Sigmoid colon (tissue), 7 donors: Measurements from ENCODE around the gene PLA2G6. TPM values are rescaled to one million over a fixed set of nuclear protein-coding genes. Genes with fewer than 3 reads are reported as not detected.

Source experiments
- DNase-seq: peaks from one replicate; pipeline ENCODE4 v3.0.0-alpha.2; 2019
- H3K27ac ChIP-seq, 4 donors: fragments of 200-600 bp; sonication (generic); one replicate each; pipeline ENCODE4 v1.5.1; 2016 to 2019; ENCODE audit warnings: mild to moderate bottlenecking in 1 of 4
- H3K27me3 ChIP-seq, 3 donors: fragments of 200-600 bp; sonication (generic); one replicate each; pipeline ENCODE4 v1.5.1; 2019; ENCODE audit warnings: mild to moderate bottlenecking in 1 of 3
- H3K36me3 ChIP-seq, 4 donors: fragments of 200-600 bp; sonication (generic); one replicate each; pipeline ENCODE4 v1.5.1; 2016 to 2019
- H3K4me1 ChIP-seq, 4 donors: fragments of 200-600 bp; sonication (generic); one replicate each; pipeline ENCODE4 v1.5.1; 2017 to 2019
- H3K4me3 ChIP-seq, 4 donors: fragments of 200-600 bp; sonication (generic); one replicate each; pipeline ENCODE4 v1.5.1; 2017 to 2019; ENCODE audit warnings: mild to moderate bottlenecking in 2 of 4, moderate library complexity in 1 of 4
- H3K9me3 ChIP-seq, 4 donors: fragments of 200-600 bp in 3 of 4; sonication (generic) in 3 of 4; one replicate each; pipeline versions ENCODE4 v1.5.1 to v1.6.1; 2013 to 2019
- EP300 ChIP-seq, 4 donors: sonication (generic); formaldehyde crosslinking; IDR thresholded peaks; one replicate each; pipeline ENCODE4 v1.6.1; 2017; ENCODE audit warnings: antibody characterized with exemption in 4 of 4
- POLR2A ChIP-seq, 2 donors: fragments of 450-650 bp; IDR thresholded peaks; one replicate each; pipeline ENCODE4 v1.6.1; 2016; ENCODE audit warnings: antibody characterized with exemption in 2 of 2, mild to moderate bottlenecking in 2 of 2, moderate library complexity in 2 of 2
- POLR2AphosphoS5 ChIP-seq, 4 donors: sonication (generic); formaldehyde crosslinking; IDR thresholded peaks; one replicate each; pipeline ENCODE4 v1.6.1; 2017; ENCODE audit warnings: antibody characterized with exemption in 4 of 4
- WGBS, 2 donors: extraction: QIAGEN DNeasy Blood & Tissue Kit; methylation state at CpG; one replicate each; pipeline ENCODE4 v1.1.7; 2013; 5-methylcytosine and 5-hydroxymethylcytosine counted together
- intact Hi-C: fragments of 100-400 bp; cut with DNase I; formaldehyde crosslinking; loops from one replicate; pipeline ENCODE4 v1.15.1; 2023
- polyA plus RNA-seq, 3 donors: library from polyadenylated mRNA; stranded (reverse); fragments of 200-250 nt; gene quantifications; one replicate each; pipeline ENCODE4 v1.2.3, GENCODE V29; 2013
- total RNA-seq, 4 donors: library from RNA; depleted of rRNA; stranded (reverse); fragments of >200 nt; gene quantifications; one replicate each; pipeline ENCODE4 v1.1.0, GENCODE V29; 2016
- TF ChIP-seq, protein P1 (sequence below), 4 experiments: fragments of 450-650 bp in 3 of 4; fragments of 200-600 bp in 1 of 4; IDR thresholded peaks; one replicate each; pipeline ENCODE4 v1.5.1; 2016 to 2019; ENCODE audit warnings: antibody characterized with exemption in 4 of 4, mild to moderate bottlenecking in 3 of 4, moderate library complexity in 2 of 4
- donor health status: healthy with polysubstance abuse.
- donor health status: Bipolar disorder and iron deficiency.
- donor health status: healthy.

PLA2G6 gene
- total and polyA plus RNA-seq, 7 donors = 6.6 to 36.2 (median 19.4) TPM

DNA sequence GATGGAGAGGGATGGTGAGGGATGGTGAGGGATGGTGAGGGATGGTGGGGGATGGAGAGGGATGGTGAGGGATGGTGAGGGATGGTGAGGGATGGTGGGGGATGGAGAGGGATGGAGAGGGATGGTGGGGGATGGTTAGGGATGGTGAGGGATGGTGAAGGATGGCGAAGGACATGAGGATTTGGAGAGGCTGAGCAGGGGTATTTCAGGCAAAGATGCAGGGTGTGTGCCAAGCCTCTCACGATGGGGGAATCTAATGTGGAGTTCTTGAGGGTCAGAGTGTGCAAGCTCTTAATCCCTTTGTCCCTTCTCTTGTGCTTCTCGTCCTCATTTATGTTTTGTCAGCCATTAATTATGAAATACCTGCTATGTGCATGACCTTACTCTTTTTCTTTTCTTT is 7.5 kb upstream of the PLA2G6 start:
- Histone ChIP-seq H3K4me1 (peaks cover 0 to 8% (median under 1%) of the 10 kb centered on the region in 4 donors), H3K27me3 (no peaks in the 10 kb centered on the region), H3K27ac (no peak overlapping the region), H3K36me3 (no peaks in the 10 kb centered on the region), H3K4me3 (no peak overlapping the region), H3K9me3 (no peaks in the 10 kb centered on the region)
- DNase-seq = no peak
- intact Hi-C loops = loop anchor here (10.0 kb wide), 1 partner anchor 344 kb away; the partner anchor contains the start of genes ANKRD54 and EIF3L
- TF ChIP-seq EP300 (IDR thresholded peaks at IDR 0.05) = no peak
- TF ChIP-seq, protein P1, sequence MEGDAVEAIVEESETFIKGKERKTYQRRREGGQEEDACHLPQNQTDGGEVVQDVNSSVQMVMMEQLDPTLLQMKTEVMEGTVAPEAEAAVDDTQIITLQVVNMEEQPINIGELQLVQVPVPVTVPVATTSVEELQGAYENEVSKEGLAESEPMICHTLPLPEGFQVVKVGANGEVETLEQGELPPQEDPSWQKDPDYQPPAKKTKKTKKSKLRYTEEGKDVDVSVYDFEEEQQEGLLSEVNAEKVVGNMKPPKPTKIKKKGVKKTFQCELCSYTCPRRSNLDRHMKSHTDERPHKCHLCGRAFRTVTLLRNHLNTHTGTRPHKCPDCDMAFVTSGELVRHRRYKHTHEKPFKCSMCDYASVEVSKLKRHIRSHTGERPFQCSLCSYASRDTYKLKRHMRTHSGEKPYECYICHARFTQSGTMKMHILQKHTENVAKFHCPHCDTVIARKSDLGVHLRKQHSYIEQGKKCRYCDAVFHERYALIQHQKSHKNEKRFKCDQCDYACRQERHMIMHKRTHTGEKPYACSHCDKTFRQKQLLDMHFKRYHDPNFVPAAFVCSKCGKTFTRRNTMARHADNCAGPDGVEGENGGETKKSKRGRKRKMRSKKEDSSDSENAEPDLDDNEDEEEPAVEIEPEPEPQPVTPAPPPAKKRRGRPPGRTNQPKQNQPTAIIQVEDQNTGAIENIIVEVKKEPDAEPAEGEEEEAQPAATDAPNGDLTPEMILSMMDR (IDR thresholded peaks at IDR 0.05) = no peak
- no peak for TF ChIP-seq POLR2A (IDR thresholded peaks at IDR 0.05)
- TF ChIP-seq POLR2AphosphoS5 (IDR thresholded peaks at IDR 0.05) = no peak
- 79 to 87% methylated on average over 3 of the region's 3 CpGs for WGBS, 2 donors

DNA sequence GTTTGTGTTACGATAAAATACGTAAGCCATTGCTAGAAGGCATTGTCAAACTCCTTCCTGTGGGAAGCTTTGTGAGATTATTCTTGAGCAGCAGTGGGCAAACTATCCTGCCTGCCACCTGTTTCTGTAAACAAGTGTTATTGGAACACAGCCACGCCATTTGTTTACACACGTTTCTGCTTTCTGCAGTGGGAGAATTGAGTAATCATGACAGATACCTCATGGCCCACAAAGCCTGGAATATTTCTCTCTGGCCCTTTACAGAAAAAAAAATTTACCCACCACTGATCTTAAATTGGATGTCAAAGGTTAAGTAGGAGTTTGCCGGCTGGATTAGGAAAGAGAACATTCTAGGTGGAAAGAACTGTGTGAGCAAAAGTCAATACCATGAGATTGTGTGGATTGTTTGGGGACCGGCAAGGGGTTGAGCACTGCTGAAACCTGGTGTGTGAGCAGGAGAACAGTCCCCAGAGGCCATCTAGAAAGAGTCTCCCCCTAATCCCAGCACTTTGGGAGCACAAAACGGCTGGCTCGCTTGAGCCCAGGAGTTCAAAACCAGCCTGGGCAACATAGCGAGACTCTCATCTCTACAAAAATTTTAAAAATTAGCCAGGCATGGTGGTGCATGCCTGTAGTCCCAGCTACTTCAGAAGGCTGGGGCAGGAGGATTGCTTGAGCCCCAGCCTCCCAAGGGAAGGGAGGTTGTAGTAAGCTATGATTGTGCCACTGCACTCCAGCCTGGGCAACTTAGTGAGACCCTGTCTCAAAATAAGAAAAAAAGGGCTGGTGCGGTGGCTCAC is 6.0 kb upstream of the PLA2G6 start:
- Histone ChIP-seq H3K36me3 (no peaks in the 10 kb centered on the region), H3K4me1 (peaks cover 0 to 8% (median 0%) of the 10 kb centered on the region in 4 donors), H3K27me3 (no peaks in the 10 kb centered on the region), H3K9me3 (no peaks in the 10 kb centered on the region), H3K4me3 (no peak overlapping the region), H3K27ac (no peak overlapping the region)
- intact Hi-C loops = loop anchor here (10.0 kb wide), 1 partner anchor 343 kb away; the partner anchor contains the start of genes ANKRD54 and EIF3L
- no peak for TF ChIP-seq EP300 (IDR thresholded peaks at IDR 0.05)
- no peak for TF ChIP-seq POLR2AphosphoS5 (IDR thresholded peaks at IDR 0.05)
- no peak for TF ChIP-seq POLR2A (IDR thresholded peaks at IDR 0.05)
- TF ChIP-seq, protein P1 (IDR thresholded peaks at IDR 0.05) = no peak
- no peak for DNase-seq
- WGBS, 2 donors = 45 to 70% methylated on average over 10 of the region's 10 CpGs

DNA sequence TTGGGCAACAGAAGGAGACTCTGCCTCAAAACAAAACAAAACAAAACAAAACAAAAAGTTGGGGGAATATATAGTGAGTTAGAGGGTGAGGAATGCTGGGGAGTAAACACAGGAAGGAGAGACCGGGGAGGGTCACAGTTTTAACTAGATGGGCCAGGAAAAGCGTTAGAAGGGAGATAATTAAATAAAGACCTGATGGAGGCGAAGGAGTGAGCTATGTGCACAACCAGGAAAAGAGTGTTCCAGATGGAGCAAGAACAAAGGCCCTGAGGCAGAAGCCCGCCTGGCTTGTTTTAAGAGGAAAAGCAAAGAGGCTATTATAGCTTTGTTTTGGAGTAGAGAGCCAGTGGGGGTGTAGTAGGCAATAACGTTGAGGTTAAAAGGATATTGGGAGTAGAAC is 4.8 kb upstream of the PLA2G6 start:
- TF ChIP-seq EP300 (IDR thresholded peaks at IDR 0.05) = no peak
- TF ChIP-seq, protein P1 (IDR thresholded peaks at IDR 0.05) = no peak
- no peak for TF ChIP-seq POLR2AphosphoS5 (IDR thresholded peaks at IDR 0.05)
- no peak for TF ChIP-seq POLR2A (IDR thresholded peaks at IDR 0.05)
- no peaks in the 10 kb centered on the region for H3K27me3 ChIP-seq
- H3K36me3 ChIP-seq = no peaks in the 10 kb centered on the region
- no peak overlapping the region for H3K4me3 ChIP-seq
- H3K4me1 ChIP-seq = peaks cover 0 to 11% (median under 1%) of the 10 kb centered on the region in 4 donors
- no peak overlapping the region for H3K27ac ChIP-seq
- DNase-seq = no peak
- H3K9me3 ChIP-seq = no peaks in the 10 kb centered on the region
- intact Hi-C loops = loop anchor here (10.0 kb wide), 1 partner anchor 342 kb away; the partner anchor contains the start of genes ANKRD54 and EIF3L
- WGBS, 2 donors = 64 to 68% methylated on average over 5 of the region's 5 CpGs

DNA sequence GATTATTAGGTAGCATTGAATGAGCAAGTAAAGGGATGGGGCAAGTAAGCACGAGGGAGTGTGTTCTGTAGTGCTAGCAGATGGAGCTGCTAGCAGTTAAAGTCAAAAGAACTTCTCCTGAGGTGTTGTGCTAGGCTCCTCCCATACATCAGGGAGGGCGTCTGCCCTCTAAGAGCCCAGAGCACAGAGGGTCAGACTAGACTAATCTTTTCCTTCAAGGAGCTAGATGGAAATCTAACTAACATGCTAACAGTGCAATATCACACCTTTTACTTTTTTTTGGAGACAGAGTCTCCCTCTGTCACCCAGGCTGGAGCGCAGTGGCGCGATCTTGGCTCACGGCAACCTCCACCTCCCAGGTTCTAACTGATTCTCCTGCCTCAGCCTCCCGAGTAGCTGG is 3.2 kb upstream of the PLA2G6 start:
- no peak for DNase-seq
- H3K27me3 ChIP-seq = no peaks in the 10 kb centered on the region
- WGBS, 2 donors = 75 to 81% methylated on average over 7 of the region's 7 CpGs
- no peak overlapping the region for H3K4me3 ChIP-seq
- no peak for TF ChIP-seq POLR2A (IDR thresholded peaks at IDR 0.05)
- TF ChIP-seq POLR2AphosphoS5 (IDR thresholded peaks at IDR 0.05) = no peak
- TF ChIP-seq, protein P1 (IDR thresholded peaks at IDR 0.05) = no peak
- no peak for TF ChIP-seq EP300 (IDR thresholded peaks at IDR 0.05)
- intact Hi-C loops = loop anchor here (10.0 kb wide), 1 partner anchor 340 kb away; the partner anchor contains the start of genes ANKRD54 and EIF3L
- H3K9me3 ChIP-seq = no peaks in the 10 kb centered on the region
- peaks cover 0 to 24% (median 14%) of the 10 kb centered on the region in 4 donors for H3K4me1 ChIP-seq
- no peak overlapping the region for H3K27ac ChIP-seq
- H3K36me3 ChIP-seq = no peaks in the 10 kb centered on the region
